D721Med (cell line): ENCODE data around the gene ANGPTL2.

Source experiments
- DNase-seq: peaks from one replicate; pipeline ENCODE4 v3.0.0; 2011; ENCODE audit warnings: low spot score; ENCODE audit not compliant: insufficient read length
- FAIRE-seq: peaks from 2 replicates; lab custom pipeline; 2011; peaks lifted over from hg19 to GRCh38; lab: Jason Lieb, UNC
- TF ChIP-seq, protein P1 (sequence below): IDR thresholded peaks from 2 replicates; pipeline ENCODE4 v1.5.1; 2012; ENCODE audit warnings: mild to moderate bottlenecking, control low read depth; ENCODE audit not compliant: insufficient read depth; ENCODE audit errors: missing control alignments

Gene ANGPTL2

DNA sequence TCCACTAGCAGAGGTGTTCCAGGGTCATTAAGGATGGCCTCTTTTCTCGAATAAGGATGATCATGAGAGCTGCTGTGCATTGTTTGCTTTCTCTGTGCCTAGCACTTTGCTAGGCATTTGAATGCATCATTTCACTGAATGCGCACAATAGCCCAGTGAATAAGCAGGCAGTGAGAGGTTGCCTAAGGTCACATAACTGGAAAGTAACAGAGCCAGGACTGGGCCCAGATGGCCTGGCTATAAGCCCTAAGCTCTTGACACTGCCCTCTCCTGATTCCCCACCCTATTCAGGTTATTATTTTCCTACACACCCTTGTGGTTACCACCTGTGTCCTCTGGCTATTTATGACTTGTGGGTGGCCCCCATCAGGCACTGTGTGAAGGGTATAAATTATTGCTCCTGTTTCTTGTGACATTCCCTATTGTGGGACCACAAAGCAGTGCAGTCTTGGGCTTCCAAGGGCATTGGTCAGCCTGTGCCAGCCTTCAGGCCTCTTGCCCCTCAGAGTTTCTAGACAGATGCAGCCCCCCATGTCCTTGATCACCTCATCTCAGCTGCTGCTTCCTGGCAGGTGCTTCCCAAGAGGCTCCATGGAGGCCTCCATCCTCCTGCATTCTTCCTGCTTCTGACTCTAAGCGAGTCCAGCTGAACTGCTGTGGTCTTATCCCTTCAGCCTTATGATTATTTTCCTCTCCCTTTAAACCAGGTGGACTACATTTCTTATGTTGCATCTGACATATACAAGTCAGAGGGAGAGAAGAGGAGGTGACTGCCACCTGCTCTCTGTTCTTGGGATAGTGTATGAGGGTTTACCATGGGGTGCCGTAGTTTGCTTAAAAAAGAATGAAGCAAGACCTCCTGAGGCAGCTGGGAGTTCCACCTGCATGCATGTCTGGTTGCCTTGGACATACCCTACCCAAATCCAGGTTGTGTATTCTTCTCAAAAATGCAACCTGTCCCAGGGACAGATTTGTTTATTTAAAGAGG is 47.6 kb downstream of the ANGPTL2 start:
- TF ChIP-seq, protein P1, sequence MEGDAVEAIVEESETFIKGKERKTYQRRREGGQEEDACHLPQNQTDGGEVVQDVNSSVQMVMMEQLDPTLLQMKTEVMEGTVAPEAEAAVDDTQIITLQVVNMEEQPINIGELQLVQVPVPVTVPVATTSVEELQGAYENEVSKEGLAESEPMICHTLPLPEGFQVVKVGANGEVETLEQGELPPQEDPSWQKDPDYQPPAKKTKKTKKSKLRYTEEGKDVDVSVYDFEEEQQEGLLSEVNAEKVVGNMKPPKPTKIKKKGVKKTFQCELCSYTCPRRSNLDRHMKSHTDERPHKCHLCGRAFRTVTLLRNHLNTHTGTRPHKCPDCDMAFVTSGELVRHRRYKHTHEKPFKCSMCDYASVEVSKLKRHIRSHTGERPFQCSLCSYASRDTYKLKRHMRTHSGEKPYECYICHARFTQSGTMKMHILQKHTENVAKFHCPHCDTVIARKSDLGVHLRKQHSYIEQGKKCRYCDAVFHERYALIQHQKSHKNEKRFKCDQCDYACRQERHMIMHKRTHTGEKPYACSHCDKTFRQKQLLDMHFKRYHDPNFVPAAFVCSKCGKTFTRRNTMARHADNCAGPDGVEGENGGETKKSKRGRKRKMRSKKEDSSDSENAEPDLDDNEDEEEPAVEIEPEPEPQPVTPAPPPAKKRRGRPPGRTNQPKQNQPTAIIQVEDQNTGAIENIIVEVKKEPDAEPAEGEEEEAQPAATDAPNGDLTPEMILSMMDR: no peak
- peak; percentile 21 for FAIRE-seq
- DNase-seq: no peak

- TF ChIP-seq, protein P1: no peak
- FAIRE-seq: no peak
- DNase-seq: no peak
These were observed 54.7 kb downstream of the ANGPTL2 start for GRCh38 chr9:127067603-127068220.

DNA sequence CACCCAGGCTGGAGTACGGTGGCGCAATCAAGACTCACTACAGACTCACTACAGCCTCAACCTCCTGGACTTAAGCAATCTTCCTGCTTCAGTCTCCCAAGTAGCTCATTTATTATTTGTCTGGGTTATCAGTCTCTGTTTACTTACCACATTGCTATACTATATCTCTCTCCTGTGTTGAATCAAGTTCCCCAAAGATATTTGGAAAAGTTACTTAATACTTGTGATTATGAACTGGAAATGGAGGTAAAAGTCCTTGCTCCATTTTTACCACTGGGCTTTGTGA is 55.6 kb downstream of the ANGPTL2 start:
- no peak for FAIRE-seq
- no peak for DNase-seq
- TF ChIP-seq, protein P1: no peak

DNA sequence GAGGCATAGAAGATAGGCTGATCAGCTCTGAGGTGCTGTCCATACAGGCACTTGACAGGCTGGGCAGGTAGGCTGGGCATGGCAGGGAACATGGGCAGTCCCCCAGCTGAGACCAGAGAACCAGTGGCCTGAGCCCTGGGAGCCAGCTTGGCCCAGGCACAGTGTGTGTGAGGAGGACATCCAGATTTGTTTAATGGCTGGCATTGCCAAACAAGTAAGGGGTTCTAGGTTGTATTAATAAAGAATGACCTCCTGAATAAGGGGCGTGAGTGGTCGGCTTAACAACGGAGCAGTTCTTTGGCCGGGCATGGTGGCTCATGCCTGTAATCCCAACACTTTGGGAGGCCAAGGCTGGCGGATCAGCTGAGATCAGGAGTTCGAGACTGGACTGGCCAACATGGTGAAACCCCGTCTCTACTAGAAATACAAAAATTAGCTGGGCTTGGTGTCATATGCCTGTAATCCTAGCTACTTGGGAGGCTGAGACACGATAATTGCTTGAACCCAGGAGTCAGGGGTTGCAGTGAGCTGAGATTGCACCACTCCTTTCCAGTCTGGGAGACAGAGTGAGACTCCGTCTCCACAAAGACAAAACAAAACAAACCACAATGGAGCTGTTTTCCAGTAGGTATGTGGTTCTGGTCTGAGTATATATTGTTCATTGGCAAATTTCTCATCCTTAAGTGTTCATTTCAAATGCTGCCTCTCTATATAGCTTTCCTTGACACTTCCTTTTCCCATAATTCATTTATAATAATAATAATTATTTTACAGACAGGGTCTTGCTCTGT is 56.2 kb downstream of the ANGPTL2 start:
- TF ChIP-seq, protein P1: no peak
- DNase-seq (no peak), FAIRE-seq (no peak)

DNA sequence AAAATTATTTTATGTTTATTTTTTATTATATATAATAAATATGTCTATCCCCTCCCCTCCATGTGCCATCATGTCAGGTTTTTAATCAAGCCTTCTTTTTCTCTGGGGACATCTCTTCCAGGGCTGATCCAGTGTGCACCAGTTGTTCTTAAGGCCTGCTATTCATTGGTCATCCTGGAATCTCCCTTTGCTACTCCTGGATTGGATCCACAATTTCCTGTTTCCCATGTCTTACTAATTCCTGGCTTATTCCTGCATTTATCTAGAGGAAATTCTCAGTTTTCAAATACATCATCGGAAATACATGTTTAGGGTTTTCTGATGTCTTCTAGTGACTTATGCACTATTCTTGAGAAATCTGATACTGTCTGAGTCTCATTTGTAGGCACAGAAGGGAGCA is 56.8 kb downstream of the ANGPTL2 start:
- no peak for DNase-seq
- no peak for FAIRE-seq
- TF ChIP-seq, protein P1: no peak

DNA sequence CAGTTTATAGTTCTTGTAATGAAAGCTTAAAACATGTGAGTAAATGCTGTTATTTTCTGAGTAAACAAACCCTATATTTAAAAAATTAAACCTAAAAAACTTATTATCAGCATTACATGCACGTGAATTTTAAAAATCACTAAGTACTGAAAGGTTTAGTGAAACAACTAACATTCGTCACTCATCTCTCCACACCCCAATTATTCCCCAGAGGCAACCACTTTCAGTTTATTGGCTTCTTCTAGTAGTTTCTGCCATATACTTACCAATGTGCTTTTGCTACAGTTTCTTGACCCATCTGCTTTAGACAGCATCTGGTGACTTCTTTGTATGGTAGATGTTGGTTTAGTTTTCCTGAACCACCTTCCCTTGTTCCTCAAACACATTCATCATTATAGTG is 58.1 kb downstream of the ANGPTL2 start:
- DNase-seq (no peak), FAIRE-seq (no peak)
- TF ChIP-seq, protein P1: no peak
